Stomach (tissue), 4 donors: Measurements from ENCODE around the gene KRT33B.

Experiments
- POLR2A ChIP-seq, 4 donors: fragments of 450-650 bp; IDR thresholded peaks; one replicate each; pipeline ENCODE4 v1.6.1; 2016; ENCODE audit warnings: antibody characterized with exemption in 4 of 4, control low read depth in 2 of 4, mild to moderate bottlenecking in 1 of 4, moderate library complexity in 1 of 4
- POLR2AphosphoS5 ChIP-seq, 3 donors: sonication (generic); formaldehyde crosslinking; IDR thresholded peaks; one replicate each; pipeline ENCODE4 v1.6.1; 2016; ENCODE audit warnings: antibody characterized with exemption in 3 of 3
- TF ChIP-seq, protein P1 (sequence below), 7 experiments: fragments of 450-650 bp in 4 of 7; fragments of 200-600 bp in 3 of 7; sonication (generic) in 3 of 7; IDR thresholded peaks; one replicate each; pipeline ENCODE4 v1.5.1; 2016 to 2019; ENCODE audit warnings: antibody characterized with exemption in 7 of 7, control low read depth in 2 of 7, mild to moderate bottlenecking in 1 of 7

DNA sequence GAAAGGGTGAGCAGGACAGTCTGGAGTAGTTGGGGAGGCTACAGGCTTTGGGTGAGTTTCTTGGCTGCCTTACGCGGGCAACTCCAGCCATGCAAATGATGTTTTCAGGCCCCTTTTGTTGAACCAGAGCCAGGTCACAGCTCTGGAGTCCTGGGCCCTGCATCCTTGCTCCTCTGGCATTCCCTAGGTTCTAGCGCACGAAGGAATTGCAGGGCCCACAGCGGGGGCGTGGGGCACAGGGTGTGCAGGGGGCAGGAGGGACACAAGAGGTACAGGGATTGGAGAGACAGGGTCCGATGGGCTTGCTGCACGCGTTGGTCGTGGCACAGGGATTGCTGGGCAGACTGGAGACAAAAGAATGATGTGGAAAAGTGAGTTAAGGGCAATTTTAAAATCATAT lies 24.2 kb upstream of the KRT33B start:
- TF ChIP-seq, protein P1, sequence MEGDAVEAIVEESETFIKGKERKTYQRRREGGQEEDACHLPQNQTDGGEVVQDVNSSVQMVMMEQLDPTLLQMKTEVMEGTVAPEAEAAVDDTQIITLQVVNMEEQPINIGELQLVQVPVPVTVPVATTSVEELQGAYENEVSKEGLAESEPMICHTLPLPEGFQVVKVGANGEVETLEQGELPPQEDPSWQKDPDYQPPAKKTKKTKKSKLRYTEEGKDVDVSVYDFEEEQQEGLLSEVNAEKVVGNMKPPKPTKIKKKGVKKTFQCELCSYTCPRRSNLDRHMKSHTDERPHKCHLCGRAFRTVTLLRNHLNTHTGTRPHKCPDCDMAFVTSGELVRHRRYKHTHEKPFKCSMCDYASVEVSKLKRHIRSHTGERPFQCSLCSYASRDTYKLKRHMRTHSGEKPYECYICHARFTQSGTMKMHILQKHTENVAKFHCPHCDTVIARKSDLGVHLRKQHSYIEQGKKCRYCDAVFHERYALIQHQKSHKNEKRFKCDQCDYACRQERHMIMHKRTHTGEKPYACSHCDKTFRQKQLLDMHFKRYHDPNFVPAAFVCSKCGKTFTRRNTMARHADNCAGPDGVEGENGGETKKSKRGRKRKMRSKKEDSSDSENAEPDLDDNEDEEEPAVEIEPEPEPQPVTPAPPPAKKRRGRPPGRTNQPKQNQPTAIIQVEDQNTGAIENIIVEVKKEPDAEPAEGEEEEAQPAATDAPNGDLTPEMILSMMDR (IDR thresholded peaks at IDR 0.05): no peak
- TF ChIP-seq POLR2AphosphoS5 (IDR thresholded peaks at IDR 0.05) (no peak), POLR2A (IDR thresholded peaks at IDR 0.05) (no peak)
